Sigmoid colon (tissue), 4 donors: ENCODE results near the gene HSPB1.

Source experiments
- EP300 ChIP-seq, 4 donors: sonication (generic); formaldehyde crosslinking; IDR thresholded peaks; one replicate each; pipeline ENCODE4 v1.6.1; 2017; ENCODE audit warnings: antibody characterized with exemption in 4 of 4
- POLR2A ChIP-seq, 2 donors: fragments of 450-650 bp; IDR thresholded peaks; one replicate each; pipeline ENCODE4 v1.6.1; 2016; ENCODE audit warnings: antibody characterized with exemption in 2 of 2, mild to moderate bottlenecking in 2 of 2, moderate library complexity in 2 of 2
- TF ChIP-seq, protein P1 (sequence below), 4 experiments: fragments of 450-650 bp in 3 of 4; fragments of 200-600 bp in 1 of 4; IDR thresholded peaks; one replicate each; pipeline ENCODE4 v1.5.1; 2016 to 2019; ENCODE audit warnings: antibody characterized with exemption in 4 of 4, mild to moderate bottlenecking in 3 of 4, moderate library complexity in 2 of 4

- TF ChIP-seq, protein P1, sequence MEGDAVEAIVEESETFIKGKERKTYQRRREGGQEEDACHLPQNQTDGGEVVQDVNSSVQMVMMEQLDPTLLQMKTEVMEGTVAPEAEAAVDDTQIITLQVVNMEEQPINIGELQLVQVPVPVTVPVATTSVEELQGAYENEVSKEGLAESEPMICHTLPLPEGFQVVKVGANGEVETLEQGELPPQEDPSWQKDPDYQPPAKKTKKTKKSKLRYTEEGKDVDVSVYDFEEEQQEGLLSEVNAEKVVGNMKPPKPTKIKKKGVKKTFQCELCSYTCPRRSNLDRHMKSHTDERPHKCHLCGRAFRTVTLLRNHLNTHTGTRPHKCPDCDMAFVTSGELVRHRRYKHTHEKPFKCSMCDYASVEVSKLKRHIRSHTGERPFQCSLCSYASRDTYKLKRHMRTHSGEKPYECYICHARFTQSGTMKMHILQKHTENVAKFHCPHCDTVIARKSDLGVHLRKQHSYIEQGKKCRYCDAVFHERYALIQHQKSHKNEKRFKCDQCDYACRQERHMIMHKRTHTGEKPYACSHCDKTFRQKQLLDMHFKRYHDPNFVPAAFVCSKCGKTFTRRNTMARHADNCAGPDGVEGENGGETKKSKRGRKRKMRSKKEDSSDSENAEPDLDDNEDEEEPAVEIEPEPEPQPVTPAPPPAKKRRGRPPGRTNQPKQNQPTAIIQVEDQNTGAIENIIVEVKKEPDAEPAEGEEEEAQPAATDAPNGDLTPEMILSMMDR (IDR thresholded peaks at IDR 0.05): no peak
- TF ChIP-seq POLR2A (IDR thresholded peaks at IDR 0.05) (no peak), EP300 (IDR thresholded peaks at IDR 0.05) (no peak)
Observed at GRCh38 chr7:76268376-76268775, 34.1 kb upstream of the HSPB1 start.
